Measurements from ENCODE around the gene PDGFC.

DNA sequence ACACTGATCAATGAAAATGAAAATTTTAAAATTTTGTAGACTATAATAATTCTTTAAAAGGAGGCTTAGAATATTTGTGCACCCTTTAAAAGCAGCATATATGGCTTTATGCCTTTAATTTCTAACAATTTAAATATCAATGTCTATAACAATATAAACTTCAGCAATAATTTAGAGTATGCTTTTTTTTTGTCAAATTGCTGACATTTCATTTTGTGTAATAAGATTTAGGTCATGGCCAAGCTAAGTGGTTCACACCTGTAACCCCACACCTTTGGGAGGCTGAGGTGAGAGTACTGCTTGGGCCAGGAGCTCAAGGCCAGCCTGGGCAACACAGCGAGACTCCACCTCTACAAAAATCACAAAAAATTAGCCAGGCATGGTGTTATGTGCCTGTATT lies 86.2 kb downstream of the PDGFC start:
- TF ChIP-seq, protein P1, sequence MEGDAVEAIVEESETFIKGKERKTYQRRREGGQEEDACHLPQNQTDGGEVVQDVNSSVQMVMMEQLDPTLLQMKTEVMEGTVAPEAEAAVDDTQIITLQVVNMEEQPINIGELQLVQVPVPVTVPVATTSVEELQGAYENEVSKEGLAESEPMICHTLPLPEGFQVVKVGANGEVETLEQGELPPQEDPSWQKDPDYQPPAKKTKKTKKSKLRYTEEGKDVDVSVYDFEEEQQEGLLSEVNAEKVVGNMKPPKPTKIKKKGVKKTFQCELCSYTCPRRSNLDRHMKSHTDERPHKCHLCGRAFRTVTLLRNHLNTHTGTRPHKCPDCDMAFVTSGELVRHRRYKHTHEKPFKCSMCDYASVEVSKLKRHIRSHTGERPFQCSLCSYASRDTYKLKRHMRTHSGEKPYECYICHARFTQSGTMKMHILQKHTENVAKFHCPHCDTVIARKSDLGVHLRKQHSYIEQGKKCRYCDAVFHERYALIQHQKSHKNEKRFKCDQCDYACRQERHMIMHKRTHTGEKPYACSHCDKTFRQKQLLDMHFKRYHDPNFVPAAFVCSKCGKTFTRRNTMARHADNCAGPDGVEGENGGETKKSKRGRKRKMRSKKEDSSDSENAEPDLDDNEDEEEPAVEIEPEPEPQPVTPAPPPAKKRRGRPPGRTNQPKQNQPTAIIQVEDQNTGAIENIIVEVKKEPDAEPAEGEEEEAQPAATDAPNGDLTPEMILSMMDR (IDR thresholded peaks at IDR 0.05) = no peak
- no peak for TF ChIP-seq POLR2AphosphoS5 (IDR thresholded peaks at IDR 0.05)
